GM19324 (cell line): ENCODE data around the gene PPM1B.
"Not testable (repeated sequence)": the region's sequence is repeated elsewhere in the genome, so short reads cannot be mapped to it uniquely, and the experiment has no call there.

ENCODE experiments used
- ATAC-seq: cut with Tn5 transposase; IDR thresholded peaks from one replicate; pipeline ENCODE4 v1.9.1; 2021; ENCODE audit warnings: mild to moderate bottlenecking, moderate library complexity; ENCODE audit not compliant: unreplicated experiment, low FRiP score

PPM1B gene

DNA sequence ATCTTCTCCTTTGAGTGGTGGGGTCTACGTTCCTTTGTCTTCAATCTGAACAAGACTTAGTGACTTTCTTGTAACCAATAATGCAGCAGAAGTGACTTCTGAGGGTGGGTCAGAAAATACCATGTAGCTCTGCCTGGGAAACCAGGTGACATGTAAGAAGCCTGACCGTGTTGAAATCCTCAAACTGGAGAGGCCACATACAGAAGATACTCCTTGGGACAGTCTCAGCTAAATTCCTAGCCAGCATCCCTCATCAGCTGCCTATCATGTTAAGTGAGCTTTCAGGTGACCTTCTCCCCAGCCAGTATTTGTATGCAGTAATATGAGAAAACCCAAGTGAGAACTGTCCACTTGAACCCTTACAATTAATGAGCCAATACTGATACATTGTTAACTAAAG lies 27.0 kb downstream of the PPM1B start:
- ATAC-seq, result no peak

DNA sequence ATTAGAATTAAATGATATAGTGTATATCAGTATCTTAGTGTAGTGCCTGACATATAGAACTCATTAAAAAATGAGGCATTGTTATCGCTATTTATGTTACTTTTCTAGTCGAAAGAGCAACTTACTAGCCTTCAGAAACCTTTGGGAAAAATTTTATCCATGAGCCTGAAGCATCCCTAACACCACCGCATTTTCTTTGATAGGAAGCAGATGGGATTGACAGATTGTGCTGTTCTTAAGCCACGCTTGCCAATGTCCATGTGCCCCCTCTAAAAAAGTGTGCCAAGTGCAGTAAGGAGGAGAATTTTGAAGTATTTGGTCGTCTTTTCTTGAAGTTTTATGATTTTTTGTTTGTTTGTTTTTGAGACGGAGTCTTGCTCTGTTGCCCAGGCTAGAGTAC lies 29.1 kb downstream of the PPM1B start:
- no peak for ATAC-seq

DNA sequence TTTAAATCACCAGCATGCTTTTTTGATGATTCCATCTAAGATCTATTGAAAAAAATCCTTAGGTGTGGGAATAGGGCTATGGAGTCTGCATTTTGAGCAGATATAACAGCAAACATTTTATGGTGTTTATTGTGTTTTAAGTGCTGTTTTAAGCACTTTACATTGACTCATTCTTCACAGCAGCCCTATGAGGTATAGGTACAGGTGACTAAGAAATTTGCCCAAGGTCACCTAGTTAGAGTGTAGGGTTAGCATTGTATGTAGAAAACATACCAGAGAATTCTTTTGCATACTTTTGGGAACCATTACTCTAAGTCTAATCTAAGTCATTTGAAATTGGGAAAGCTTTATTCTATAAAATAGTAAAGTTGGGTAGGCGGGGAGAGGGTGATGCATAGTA lies 31.3 kb downstream of the PPM1B start:
- no peak for ATAC-seq

DNA sequence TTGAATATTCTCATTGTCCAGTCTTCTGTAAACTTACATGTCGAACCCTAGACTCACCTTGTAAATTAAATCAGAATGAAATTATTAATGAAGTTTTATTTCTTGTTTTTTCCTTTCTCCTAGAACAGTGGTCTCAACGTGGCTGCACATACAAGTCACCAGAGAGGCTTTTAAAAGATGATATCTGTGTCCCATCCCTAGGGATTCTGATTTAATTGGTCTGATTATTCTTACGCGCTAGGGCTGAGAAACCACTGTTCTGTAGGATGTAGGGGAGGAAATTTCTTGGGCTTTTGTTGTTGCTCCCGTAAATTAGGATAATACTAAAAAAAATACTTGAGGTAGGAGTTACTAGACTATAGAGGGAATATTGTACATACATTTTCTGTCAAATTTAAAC lies 32.1 kb downstream of the PPM1B start:
- ATAC-seq, result no peak

DNA sequence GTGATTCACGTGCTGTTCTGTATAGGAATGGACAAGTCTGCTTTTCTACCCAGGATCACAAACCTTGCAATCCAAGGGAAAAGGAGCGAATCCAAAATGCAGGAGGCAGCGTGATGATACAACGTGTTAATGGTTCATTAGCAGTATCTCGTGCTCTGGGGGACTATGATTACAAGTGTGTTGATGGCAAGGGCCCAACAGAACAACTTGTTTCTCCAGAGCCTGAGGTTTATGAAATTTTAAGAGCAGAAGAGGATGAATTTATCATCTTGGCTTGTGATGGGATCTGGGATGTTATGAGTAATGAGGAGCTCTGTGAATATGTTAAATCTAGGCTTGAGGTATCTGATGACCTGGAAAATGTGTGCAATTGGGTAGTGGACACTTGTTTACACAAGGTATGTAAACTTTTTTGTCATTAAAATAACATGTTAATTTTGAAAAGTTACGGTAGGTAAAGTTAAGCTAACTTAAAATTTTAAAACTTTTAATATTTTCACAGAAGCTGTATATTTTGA lies 33.0 kb downstream of the PPM1B start:
- no peak for ATAC-seq

DNA sequence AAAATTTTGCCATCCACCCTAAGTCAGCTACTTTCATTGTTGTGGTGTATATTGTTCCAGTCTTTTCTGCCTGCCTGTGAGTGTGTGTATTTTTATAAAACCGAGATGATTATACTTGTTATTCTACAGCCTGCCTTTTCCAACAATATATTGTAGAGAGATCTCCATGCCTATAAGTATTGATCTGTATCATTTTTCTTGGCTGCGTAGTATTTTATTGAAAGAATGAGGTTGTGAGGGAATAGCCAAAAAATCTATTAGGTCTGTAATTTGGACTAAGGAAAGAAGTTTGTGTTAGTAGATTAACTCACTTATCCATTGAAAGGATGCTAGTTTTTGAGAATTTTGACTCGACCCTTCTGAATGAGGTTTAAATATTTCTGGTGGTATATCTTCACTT lies 34.9 kb downstream of the PPM1B start:
- ATAC-seq, result no peak

DNA sequence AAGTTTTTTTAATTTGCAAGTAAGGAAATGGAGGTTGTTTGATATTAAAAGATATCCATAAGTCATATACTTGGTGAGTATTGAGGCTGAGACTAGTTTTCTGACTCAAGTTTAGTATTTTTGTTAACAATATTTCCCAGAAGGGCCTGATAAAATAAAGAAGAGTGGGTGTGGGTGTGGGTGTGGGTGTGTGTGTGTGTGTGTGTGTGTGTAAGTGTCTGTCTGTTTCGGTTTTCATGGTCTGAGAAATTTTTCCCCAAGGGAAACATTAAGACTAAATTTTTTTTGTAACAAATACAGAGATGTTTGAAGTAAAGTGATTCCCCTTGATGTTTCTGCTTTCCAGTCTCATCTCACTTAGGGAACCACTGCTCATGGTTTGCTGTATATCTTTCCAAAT lies 36.5 kb downstream of the PPM1B start:
- no peak for ATAC-seq

DNA sequence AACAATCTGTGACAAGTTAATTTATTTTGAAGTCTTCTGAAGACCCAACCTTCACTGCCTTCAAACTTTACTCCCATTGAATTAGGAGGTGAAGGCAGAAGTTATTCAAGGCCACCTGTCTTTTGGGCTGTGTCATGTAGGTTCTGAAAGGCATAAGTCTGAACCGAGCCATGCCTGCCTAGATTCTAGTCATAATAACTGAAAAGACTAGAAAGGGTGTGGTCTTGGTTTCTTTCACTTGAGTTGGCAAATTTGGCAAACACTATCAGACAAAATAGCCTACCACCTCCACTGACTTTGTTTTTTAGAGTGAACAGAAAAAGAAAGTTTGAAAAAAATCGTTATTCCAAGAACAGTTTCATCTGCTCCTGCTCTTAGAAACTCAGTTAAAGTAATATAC lies 38.4 kb downstream of the PPM1B start:
- no peak for ATAC-seq

DNA sequence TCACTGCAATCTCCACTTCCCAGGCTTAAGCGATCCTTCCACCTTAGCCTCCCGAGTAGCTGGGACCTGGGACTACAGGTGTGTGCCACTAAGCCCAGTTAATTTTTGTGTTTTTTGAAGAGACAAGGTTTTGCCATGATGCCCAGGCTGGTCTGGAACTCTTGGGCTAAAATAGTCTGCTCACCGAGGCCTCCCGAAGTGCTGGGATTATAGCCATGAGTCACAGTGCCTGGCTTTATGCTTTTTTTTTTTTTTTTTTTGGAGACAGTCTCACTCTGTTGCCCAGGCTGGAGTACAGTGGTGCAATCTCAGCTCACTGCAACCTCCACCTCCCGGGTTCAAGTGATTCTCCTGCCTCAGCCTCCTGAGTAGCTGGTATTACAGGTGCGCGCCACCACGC lies 39.0 kb downstream of the PPM1B start:
- ATAC-seq, result not testable (repeated sequence)

DNA sequence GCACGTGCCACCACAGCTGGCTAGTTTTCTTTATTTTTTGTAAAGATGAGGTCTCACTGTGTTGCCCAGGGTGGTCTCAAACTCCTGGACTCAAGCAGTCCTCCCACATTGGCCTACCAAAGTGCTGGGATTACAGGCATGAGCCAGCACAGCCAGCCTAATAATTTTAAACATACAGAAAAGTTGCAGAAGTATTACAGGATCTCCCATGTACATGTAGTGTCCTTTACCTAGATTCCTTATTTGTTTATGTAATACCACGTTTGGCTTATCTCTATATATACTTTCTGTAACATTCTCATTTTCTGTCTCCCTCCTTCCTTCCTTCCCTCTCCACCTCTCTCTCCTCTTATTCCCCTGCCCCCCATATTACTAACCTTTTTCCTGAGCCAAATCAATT lies 41.7 kb downstream of the PPM1B start:
- no peak for ATAC-seq

DNA sequence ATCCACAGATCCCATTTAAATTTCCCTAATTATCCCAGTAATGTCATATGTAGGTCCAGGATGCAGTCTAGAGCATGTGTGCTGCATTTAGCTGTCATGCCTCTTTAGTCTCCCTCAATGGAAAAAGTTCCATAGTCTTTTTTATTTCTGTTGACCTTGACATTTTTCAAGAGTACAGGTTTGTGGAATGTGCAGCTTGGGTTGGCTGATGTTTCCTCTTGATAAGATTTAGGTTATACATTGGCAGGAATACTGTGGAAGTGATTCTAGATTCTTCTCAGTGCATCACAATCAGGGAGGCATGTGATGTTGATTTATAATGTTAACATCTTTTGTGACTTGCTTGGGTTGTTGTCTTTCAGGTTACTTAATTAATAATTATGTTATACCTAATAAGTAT lies 42.5 kb downstream of the PPM1B start:
- ATAC-seq, result no peak

DNA sequence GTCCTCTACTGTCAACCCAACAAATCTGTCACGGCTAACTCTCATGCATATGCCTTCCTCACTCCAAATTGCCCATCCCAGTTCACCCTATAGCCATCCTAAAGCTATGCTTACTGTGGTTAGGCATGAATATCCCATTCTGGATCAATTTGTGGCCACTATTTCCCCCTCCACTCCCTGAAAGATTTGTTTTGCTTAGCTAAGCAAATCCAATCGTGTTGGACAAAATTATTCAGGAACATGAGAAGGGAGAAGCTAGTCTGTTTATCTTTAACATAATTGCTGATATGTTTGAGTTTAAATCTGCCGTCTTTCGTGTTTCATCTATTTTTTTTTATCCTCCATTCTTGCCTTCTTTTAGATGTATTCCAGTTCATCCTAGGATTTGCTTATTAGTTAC lies 43.6 kb downstream of the PPM1B start:
- no peak for ATAC-seq

DNA sequence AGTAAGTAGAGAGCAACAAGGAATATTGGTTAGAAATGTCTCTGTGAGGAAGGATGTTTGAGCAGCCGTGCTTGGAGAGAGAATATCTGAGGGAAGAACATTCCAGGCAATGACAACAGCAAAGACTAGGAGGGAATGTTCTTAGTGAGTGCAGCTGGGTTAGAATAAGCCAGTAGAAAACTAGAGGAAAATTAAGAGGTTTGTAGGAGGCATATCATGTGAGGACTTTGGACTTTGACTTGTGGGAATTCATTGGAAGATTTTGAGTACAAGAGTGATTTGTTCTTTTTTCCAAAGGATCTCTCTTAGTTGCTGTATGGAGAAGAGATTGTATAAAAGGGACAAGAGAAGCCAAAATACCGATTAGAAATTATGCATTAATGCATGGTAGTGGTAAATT lies 47.2 kb downstream of the PPM1B start:
- no peak for ATAC-seq

DNA sequence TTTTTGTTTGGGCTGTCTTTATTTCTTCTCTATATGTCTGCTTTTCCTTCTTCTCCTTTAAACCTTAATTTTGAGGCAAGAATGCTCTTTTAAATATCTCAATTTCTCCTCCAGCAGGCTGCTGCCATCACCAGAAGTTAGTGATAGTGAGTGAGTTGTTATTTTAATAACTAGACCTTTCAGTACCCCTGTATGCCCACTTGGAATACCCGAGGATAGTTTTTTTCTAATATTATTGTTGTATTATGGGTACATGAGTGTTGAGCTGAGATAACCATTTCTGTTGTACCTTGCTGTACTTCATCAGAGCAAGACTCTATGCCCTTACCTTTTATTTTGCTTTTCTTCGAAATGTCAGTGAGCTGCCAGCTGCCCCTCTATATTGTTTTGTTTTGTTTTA lies 50.1 kb downstream of the PPM1B start:
- no peak for ATAC-seq

DNA sequence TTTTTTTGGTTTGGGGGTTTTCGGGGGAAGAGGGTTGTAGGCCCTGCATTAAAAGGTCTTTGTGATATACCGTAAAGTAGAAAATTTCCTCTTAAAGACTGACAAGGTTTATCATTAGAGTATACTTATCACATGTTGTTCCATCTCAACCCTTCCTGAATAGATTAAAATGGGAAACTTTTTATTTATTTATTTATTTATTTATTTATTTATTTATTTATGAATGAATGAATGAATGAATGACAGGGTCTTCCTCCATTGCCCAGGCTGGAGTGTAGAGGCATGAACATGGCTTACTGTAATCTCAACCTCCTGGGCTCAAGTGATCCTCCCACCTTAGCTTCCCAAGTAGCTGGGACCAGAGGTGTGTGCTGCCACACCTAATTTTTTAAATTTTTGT lies 58.1 kb downstream of the PPM1B start:
- ATAC-seq, result no peak

DNA sequence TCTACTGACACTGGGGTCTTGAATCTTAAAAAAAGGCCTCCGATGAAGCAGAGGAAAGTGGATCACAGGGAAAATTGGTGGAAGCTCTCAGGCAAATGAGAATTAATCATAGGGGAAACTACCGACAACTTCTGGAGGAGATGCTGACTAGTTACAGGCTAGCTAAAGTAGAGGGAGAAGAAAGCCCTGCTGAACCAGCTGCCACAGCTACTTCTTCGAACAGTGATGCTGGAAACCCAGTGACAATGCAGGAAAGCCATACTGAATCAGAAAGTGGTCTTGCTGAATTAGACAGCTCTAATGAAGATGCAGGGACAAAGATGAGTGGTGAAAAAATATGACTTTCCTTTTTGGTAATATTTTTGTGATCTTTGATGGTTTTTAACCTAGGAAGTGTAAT lies 61.7 kb downstream of the PPM1B start:
- no peak for ATAC-seq

DNA sequence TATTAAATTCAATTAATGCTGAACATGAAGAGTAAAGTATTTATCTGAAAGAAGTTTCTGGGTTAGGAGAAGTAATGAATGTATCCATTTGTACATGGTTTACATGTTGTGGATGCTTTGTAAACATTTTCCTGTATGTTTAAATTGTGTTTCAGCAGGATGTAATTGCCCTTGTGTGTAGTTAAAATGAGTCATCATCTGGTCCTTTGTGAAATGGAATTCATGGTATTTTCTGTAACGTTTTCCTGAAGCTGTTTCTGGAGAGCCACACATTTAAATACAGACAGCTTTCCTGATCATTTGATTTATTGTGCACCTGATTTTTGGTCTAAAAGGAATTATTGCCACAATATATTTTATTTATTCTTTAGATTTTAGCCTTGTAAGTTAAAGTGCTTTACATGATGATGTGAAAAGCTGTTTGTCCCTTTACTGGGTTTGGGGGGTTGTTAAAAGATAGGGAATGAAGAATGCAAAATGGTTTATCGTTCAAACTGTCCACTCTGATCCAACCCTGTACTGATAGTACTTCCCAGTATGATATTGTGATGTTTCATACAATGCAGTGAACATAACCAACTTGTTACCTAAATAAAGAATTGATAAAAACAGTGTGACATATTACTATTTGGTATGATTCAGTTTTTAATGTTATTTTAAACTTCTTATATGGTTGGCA lies 64.9 kb downstream of the PPM1B start:
- ATAC-seq, result no peak

DNA sequence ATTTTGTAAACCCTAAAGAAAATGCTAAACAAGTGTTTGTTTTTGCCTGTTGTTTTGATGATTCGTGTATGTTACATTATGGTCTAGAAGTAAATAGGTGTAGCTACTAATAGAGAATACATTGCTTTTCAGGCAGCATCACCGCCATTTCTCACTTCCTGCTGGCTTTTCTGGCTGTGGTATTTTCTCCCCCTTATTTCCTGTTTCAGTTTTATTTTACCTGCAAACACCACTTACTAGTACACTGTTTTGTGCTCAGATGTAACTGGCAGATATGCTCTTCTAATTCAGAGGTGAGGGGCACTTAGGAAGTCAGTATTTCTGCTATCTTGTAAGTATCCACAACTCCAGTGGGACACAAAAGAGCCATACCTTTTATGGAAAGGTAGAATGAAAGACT lies 68.5 kb downstream of the PPM1B start:
- ATAC-seq, result no peak

DNA sequence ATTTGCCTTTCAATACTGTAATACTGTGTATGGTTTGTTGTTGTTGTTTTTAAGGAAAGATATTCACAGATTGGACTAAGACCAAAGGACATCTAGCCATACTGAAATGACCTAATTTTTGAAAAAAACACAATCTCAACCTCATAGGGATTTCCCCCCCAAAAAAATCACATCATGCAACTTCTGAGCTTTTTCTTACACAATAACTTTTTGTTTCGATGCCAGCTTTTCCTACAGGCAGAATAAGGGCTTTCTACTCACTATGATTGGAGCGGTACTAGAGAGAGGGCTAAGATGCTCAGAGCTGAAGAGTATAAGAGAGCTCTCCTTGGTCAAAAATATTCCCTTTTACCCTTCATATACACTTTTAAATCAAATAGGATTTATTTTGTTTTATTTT lies 74.2 kb downstream of the PPM1B start:
- ATAC-seq, result no peak

DNA sequence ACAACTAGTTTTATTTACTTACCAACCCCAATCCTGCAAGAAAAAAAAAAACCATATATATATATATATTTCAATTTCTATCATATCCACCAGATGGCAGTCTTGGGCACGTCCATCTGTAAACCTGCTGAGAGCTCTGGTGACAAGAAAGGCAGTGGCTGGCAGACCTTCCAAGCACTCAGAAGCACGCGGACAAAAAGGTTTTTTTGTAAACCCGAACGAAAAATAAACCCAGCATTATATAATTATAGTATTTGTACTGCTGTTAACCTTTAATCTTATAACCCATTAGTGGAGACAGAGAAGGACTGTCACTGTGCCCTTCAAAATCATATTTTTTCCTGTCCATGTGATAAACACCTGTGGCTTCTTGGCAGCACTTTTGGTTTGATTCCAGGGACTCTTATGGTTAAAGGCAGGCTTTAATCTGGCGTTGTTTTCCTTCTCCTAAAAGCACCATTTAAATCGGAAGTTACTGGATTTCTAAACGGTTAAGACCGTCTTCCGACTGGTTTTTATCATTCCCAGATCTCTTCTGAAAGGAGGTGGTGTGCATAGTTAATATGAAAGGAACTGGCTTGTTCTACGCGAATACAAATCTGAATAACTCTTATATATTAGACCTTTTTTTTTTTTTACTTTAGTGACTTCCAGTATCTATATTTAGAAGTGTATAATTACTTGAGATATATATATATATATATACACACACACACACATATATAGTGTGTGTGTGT lies 75.6 kb downstream of the PPM1B start:
- no peak for ATAC-seq

DNA sequence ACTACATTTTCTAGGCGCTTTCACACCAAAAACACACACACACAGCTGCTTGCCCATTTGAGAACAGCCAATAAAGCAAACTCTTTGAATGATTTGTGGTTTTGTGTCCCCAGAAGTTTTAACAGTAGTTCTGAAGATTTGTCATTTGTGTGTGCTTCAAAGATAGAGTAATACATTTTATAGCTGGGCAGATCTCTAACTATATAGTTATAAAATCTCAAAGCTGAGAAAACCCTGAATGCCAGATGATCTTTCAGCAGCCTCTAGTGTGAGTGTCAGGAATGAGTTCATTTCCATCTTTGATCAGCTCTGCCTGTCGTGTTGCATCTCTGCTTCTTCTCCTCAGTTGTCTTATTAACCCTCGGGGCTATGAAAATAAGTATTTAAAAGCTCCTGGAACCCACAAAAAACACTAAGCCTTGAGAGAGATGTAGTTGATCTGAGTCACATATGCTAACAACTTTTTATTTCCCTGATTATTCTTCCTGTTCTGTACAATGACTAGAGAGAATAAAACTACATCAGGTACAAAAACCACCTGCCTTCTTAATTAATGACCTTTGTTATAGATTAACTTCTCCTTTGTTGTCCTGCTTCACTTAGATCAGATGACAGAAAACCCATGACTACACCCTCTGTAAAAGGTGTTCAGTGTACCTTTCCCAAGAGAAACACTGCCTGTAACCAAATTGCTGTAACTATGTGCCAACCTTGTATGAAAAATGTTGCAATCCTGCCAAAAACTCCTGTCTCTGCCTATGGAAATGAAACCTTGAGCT lies 76.6 kb downstream of the PPM1B start:
- no peak for ATAC-seq
